BLaER1 (cell line): ENCODE results near the gene PLEKHH2.
"Not testable (repeated sequence)": the region's sequence is repeated elsewhere in the genome, so short reads cannot be mapped to it uniquely, and the experiment has no call there.

Source experiments
- H3K27ac ChIP-seq: shearing (Covaris generic); formaldehyde crosslinking; 2 replicates; pipeline ENCODE4 v1.8.1; 2022
- H3K27me3 ChIP-seq: shearing (Covaris generic); formaldehyde crosslinking; 2 replicates; pipeline ENCODE4 v1.8.1; 2022
- H3K36me3 ChIP-seq: shearing (Covaris generic); formaldehyde crosslinking; 2 replicates; pipeline ENCODE4 v1.8.1; 2022
- H3K4me1 ChIP-seq: shearing (Covaris generic); formaldehyde crosslinking; 2 replicates; pipeline ENCODE4 v1.8.1; 2022
- H3K4me2 ChIP-seq: shearing (Covaris generic); formaldehyde crosslinking; 2 replicates; pipeline ENCODE4 v1.8.1; 2022
- H3K4me3 ChIP-seq: shearing (Covaris generic); formaldehyde crosslinking; 2 replicates; pipeline ENCODE4 v1.8.1; 2022
- H3K9ac ChIP-seq: shearing (Covaris generic); formaldehyde crosslinking; 2 replicates; pipeline ENCODE4 v1.8.1; 2022
- H3K9me3 ChIP-seq: shearing (Covaris generic); formaldehyde crosslinking; 2 replicates; pipeline ENCODE4 v1.8.1; 2022
- H4K20me1 ChIP-seq: shearing (Covaris generic); formaldehyde crosslinking; 2 replicates; pipeline ENCODE4 v1.8.1; 2022
- Cebpa-rat ChIP-seq: shearing (Covaris generic); IDR thresholded peaks from 2 replicates; pipeline ENCODE4 v1.8.1; 2022

The PLEKHH2 gene

GRCh38 chr2:43689999-43690398 is 52.9 kb downstream of the PLEKHH2 start:
- Histone ChIP-seq H3K4me1 (peaks cover 13% of the 10 kb centered on the region), H3K9me3 (no peaks in the 10 kb centered on the region; the same call in 1 of the 2 replicates), H3K36me3 (no peaks in the 10 kb centered on the region), H3K9ac (no peak overlapping the region), H3K4me2 (no peak overlapping the region), H3K4me3 (no peak overlapping the region), H4K20me1 (no peaks in the 10 kb centered on the region), H3K27me3 (no peaks in the 10 kb centered on the region), H3K27ac (no peak overlapping the region)
- no peak for TF ChIP-seq Cebpa-rat

GRCh38 chr2:43692428-43692994 is 55.5 kb downstream of the PLEKHH2 start:
- Histone ChIP-seq H3K36me3 (no peaks in the 10 kb centered on the region), H3K4me2 (no peak overlapping the region), H3K9ac (no peak overlapping the region), H3K9me3 (no peaks in the 10 kb centered on the region; the same call in 1 of the 2 replicates), H3K27ac (no peak overlapping the region), H3K4me3 (no peak overlapping the region), H3K27me3 (no peaks in the 10 kb centered on the region), H4K20me1 (no peaks in the 10 kb centered on the region), H3K4me1 (no peaks in the 10 kb centered on the region)
- TF ChIP-seq Cebpa-rat = no peak

GRCh38 chr2:43698140-43698539 is 61.1 kb downstream of the PLEKHH2 start:
- H3K9ac ChIP-seq, H3K4me1 ChIP-seq, H4K20me1 ChIP-seq, H3K36me3 ChIP-seq, H3K27ac ChIP-seq, H3K9me3 ChIP-seq, H3K27me3 ChIP-seq, H3K4me3 ChIP-seq: not testable (repeated sequence)
- peak overlapping the region; percentile 39 for H3K4me2 ChIP-seq

GRCh38 chr2:43699761-43700160 is 62.7 kb downstream of the PLEKHH2 start:
- Histone ChIP-seq H3K4me2 (no peak overlapping the region), H3K27me3 (no peaks in the 10 kb centered on the region), H3K9ac (no peak overlapping the region), H3K9me3 (no peaks in the 10 kb centered on the region), H3K4me1 (peaks cover 6% of the 10 kb centered on the region; the same call in 1 of the 2 replicates), H3K4me3 (no peak overlapping the region), H3K36me3 (no peaks in the 10 kb centered on the region), H3K27ac (no peak overlapping the region), H4K20me1 (no peaks in the 10 kb centered on the region)
- TF ChIP-seq Cebpa-rat = no peak

GRCh38 chr2:43701111-43701510 is 64.1 kb downstream of the PLEKHH2 start:
- Histone ChIP-seq H3K4me3 (no peak overlapping the region), H3K27ac (no peak overlapping the region), H3K4me1 (peaks cover 6% of the 10 kb centered on the region; the same call in 1 of the 2 replicates), H3K4me2 (no peak overlapping the region), H3K9me3 (no peaks in the 10 kb centered on the region), H4K20me1 (no peaks in the 10 kb centered on the region), H3K36me3 (no peaks in the 10 kb centered on the region), H3K27me3 (no peaks in the 10 kb centered on the region), H3K9ac (no peak overlapping the region)
- no peak for TF ChIP-seq Cebpa-rat

- Histone ChIP-seq H3K4me1 (no peaks in the 10 kb centered on the region), H3K9me3 (no peaks in the 10 kb centered on the region), H3K27me3 (no peaks in the 10 kb centered on the region), H3K4me2 (no peak overlapping the region), H3K36me3 (no peaks in the 10 kb centered on the region), H3K27ac (no peak overlapping the region), H4K20me1 (no peaks in the 10 kb centered on the region), H3K4me3 (no peak overlapping the region), H3K9ac (no peak overlapping the region)
- no peak for TF ChIP-seq Cebpa-rat
Observed at GRCh38 chr2:43707255-43708015, 70.4 kb downstream of the PLEKHH2 start.

- no peak overlapping the region for H3K27ac ChIP-seq
Observed at GRCh38 chr2:43708178-43708577, 71.1 kb downstream of the PLEKHH2 start.

GRCh38 chr2:43708891-43709290 is 71.8 kb downstream of the PLEKHH2 start:
- Histone ChIP-seq H3K27ac (no peak overlapping the region), H3K4me1 (no peaks in the 10 kb centered on the region), H3K9me3 (no peaks in the 10 kb centered on the region), H3K4me3 (no peak overlapping the region), H3K36me3 (no peaks in the 10 kb centered on the region), H3K9ac (no peak overlapping the region), H3K27me3 (no peaks in the 10 kb centered on the region), H3K4me2 (no peak overlapping the region), H4K20me1 (no peaks in the 10 kb centered on the region)
- TF ChIP-seq Cebpa-rat = no peak

More at GRCh38 chr2:43708178-43708577, 71.1 kb downstream of the PLEKHH2 start:
- Histone ChIP-seq H3K36me3 (no peaks in the 10 kb centered on the region), H3K4me3 (no peak overlapping the region), H3K9me3 (no peaks in the 10 kb centered on the region), H4K20me1 (no peaks in the 10 kb centered on the region), H3K4me2 (no peak overlapping the region), H3K27me3 (no peaks in the 10 kb centered on the region), H3K4me1 (no peaks in the 10 kb centered on the region), H3K9ac (no peak overlapping the region)
- TF ChIP-seq Cebpa-rat = no peak

GRCh38 chr2:43710866-43711265 is 73.8 kb downstream of the PLEKHH2 start:
- H3K9ac ChIP-seq = no peak overlapping the region
- no peak for TF ChIP-seq Cebpa-rat
- H3K36me3 ChIP-seq = no peaks in the 10 kb centered on the region

GRCh38 chr2:43714164-43714563 is 77.1 kb downstream of the PLEKHH2 start:
- no peak for TF ChIP-seq Cebpa-rat

More at GRCh38 chr2:43710866-43711265, 73.8 kb downstream of the PLEKHH2 start:
- H3K27me3 ChIP-seq = no peaks in the 10 kb centered on the region
- no peak overlapping the region for H3K4me3 ChIP-seq
- no peaks in the 10 kb centered on the region for H4K20me1 ChIP-seq
- no peaks in the 10 kb centered on the region for H3K4me1 ChIP-seq
- no peaks in the 10 kb centered on the region for H3K9me3 ChIP-seq
- H3K27ac ChIP-seq = no peak overlapping the region
- H3K4me2 ChIP-seq = no peak overlapping the region

More at GRCh38 chr2:43714164-43714563, 77.1 kb downstream of the PLEKHH2 start:
- no peaks in the 10 kb centered on the region for H3K36me3 ChIP-seq
- H3K4me2 ChIP-seq = no peak overlapping the region
- no peaks in the 10 kb centered on the region for H4K20me1 ChIP-seq
- no peaks in the 10 kb centered on the region for H3K27me3 ChIP-seq
- H3K9ac ChIP-seq = no peak overlapping the region
- no peak overlapping the region for H3K4me3 ChIP-seq
- no peaks in the 10 kb centered on the region for H3K9me3 ChIP-seq
- H3K27ac ChIP-seq = no peak overlapping the region
- H3K4me1 ChIP-seq = peaks cover 22% of the 10 kb centered on the region
